Measurements from ENCODE around the gene LAPTM4A.

Gene LAPTM4A

GRCh38 chr2:20035955-20036666, 15.3 kb downstream of the LAPTM4A start:
- in situ Hi-C loops (cut with HindIII; ENCODE audit: low sequenced_read_pairs): no loop called here
- no peak for DNase-seq (ENCODE audit: low read depth)

GRCh38 chr2:20034821-20035220, 16.6 kb downstream of the LAPTM4A start:
- in situ Hi-C loops (cut with HindIII; ENCODE audit: low sequenced_read_pairs): no loop called here
- no peak for TF ChIP-seq CTCF (IDR thresholded peaks at IDR 0.05; ENCODE audit: low read depth, low read length, missing control alignments)
- no peak overlapping the region for H3K4me3 ChIP-seq (ENCODE audit: low read depth, low read length)
- DNase-seq (ENCODE audit: low read depth): no peak

More at GRCh38 chr2:20035955-20036666, 15.3 kb downstream of the LAPTM4A start:
- TF ChIP-seq CTCF (IDR thresholded peaks at IDR 0.05; ENCODE audit: low read depth, low read length, missing control alignments): no peak
- H3K4me3 ChIP-seq (ENCODE audit: low read depth, low read length): no peak overlapping the region

GRCh38 chr2:20034218-20034617, 17.2 kb downstream of the LAPTM4A start:
- in situ Hi-C loops (cut with HindIII; ENCODE audit: low sequenced_read_pairs): no loop called here
- TF ChIP-seq CTCF (IDR thresholded peaks at IDR 0.05; ENCODE audit: low read depth, low read length, missing control alignments): no peak
- no peak overlapping the region for H3K4me3 ChIP-seq (ENCODE audit: low read depth, low read length)
- DNase-seq (ENCODE audit: low read depth): no peak

- TF ChIP-seq CTCF (IDR thresholded peaks at IDR 0.05; ENCODE audit: low read depth, low read length, missing control alignments): no peak
- DNase-seq (ENCODE audit: low read depth): no peak
- H3K4me3 ChIP-seq (ENCODE audit: low read depth, low read length): no peak overlapping the region
- in situ Hi-C loops (cut with HindIII; ENCODE audit: low sequenced_read_pairs): no loop called here
Observed at GRCh38 chr2:20033322-20033721, 18.1 kb downstream of the LAPTM4A start.

GRCh38 chr2:20030224-20030623, 21.2 kb downstream of the LAPTM4A start:
- no peak overlapping the region for H3K4me3 ChIP-seq (ENCODE audit: low read depth, low read length)

GRCh38 chr2:20027705-20028434, 23.6 kb downstream of the LAPTM4A start:
- in situ Hi-C loops (cut with HindIII; ENCODE audit: low sequenced_read_pairs): no loop called here
- no peak for DNase-seq (ENCODE audit: low read depth)

More at GRCh38 chr2:20030224-20030623, 21.2 kb downstream of the LAPTM4A start:
- DNase-seq (ENCODE audit: low read depth): no peak
- in situ Hi-C loops (cut with HindIII; ENCODE audit: low sequenced_read_pairs): no loop called here
- TF ChIP-seq CTCF (IDR thresholded peaks at IDR 0.05; ENCODE audit: low read depth, low read length, missing control alignments): no peak

More at GRCh38 chr2:20027705-20028434, 23.6 kb downstream of the LAPTM4A start:
- H3K4me3 ChIP-seq (ENCODE audit: low read depth, low read length): no peak overlapping the region
- no peak for TF ChIP-seq CTCF (IDR thresholded peaks at IDR 0.05; ENCODE audit: low read depth, low read length, missing control alignments)
